VCaP (cell line): ENCODE data around the gene OTOGL.

ENCODE experiments used
- H3K27ac ChIP-seq: fragments of 450-650 bp; 2 replicates; pipeline ENCODE4 v1.5.1; 2017
- CTCF ChIP-seq: fragments of 450-650 bp; conservative IDR thresholded peaks from 2 replicates; pipeline ENCODE4 v1.5.1; 2017; ENCODE audit warnings: mild to moderate bottlenecking, moderate library complexity

OTOGL gene

GRCh38 chr12:80173083-80173864, 73.9 kb downstream of the OTOGL start:
- no peak for TF ChIP-seq CTCF
- H3K27ac ChIP-seq, result no peak overlapping the region

GRCh38 chr12:80175307-80175930, 76.1 kb downstream of the OTOGL start:
- TF ChIP-seq CTCF, result no peak

DNA sequence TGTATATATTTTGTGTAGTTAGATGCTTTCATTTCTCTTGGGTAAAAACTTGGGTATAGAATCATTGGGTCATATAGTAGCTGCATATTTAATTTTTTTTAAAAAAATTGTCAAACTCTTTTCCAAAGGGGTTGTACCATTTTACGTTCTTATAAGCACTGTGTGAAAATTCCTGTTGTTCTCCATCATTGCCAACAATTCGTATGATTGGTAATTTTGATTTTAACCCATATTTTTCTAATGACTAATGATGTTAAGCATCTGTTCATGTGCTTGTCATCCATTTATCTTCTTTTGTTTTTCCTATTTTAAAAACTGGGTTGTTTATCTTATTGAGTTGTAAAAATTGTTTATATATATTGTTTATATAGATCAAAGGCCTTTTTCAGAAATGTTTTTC, 77.4 kb downstream of the OTOGL start:
- no peak overlapping the region for H3K27ac ChIP-seq
- no peak for TF ChIP-seq CTCF

More at GRCh38 chr12:80175307-80175930, 76.1 kb downstream of the OTOGL start:
- H3K27ac ChIP-seq, result no peak overlapping the region

- H3K27ac ChIP-seq, result no peak overlapping the region
- TF ChIP-seq CTCF, result no peak
These were observed 79.5 kb downstream of the OTOGL start for GRCh38 chr12:80178846-80179245.

GRCh38 chr12:80183939-80184338, 84.6 kb downstream of the OTOGL start:
- no peak overlapping the region for H3K27ac ChIP-seq
- no peak for TF ChIP-seq CTCF

GRCh38 chr12:80184926-80185325, 85.6 kb downstream of the OTOGL start:
- TF ChIP-seq CTCF, result no peak
- H3K27ac ChIP-seq, result no peak overlapping the region

GRCh38 chr12:80186727-80187217, 87.4 kb downstream of the OTOGL start:
- H3K27ac ChIP-seq, result peak overlapping the region; percentile 52
- TF ChIP-seq CTCF, result peak; percentile 90
